B cell (primary cell): ENCODE data around the gene NAV2. TPM values are rescaled to one million over a fixed set of nuclear protein-coding genes. Genes with fewer than 3 reads are reported as not detected.

ENCODE experiments used
- ATAC-seq: fragments of 200-7000 bp; cut with Tn5 transposase; one replicate; pipeline ENCODE4 v1.10.0; 2021; ENCODE audit warnings: low read depth, mild to moderate bottlenecking, moderate number of reproducible peaks, moderate library complexity
- CTCF ChIA-PET: fragments of 350-600 bp; sonication (Branson Sonifier 250); formaldehyde crosslinking; loops from one replicate; lab custom pipeline; 2021; ENCODE audit warnings: antibody characterized with exemption, inconsistent platforms; lab: Charles Lee
- POLR2A ChIA-PET: fragments of 350-600 bp; sonication (Branson Sonifier 250); formaldehyde crosslinking; loops from one replicate; lab custom pipeline; 2021; ENCODE audit warnings: antibody characterized with exemption; lab: Charles Lee
- DNase-seq: peaks from one replicate; pipeline ENCODE4 v3.0.0; 2013
- H2AFZ ChIP-seq: 2 replicates; pipeline ENCODE4 v1.6.1; 2012; ENCODE audit warnings: mild to moderate bottlenecking, low read depth, low read length; ENCODE audit not compliant: insufficient read depth, poor library complexity, severe bottlenecking
- H3K27ac ChIP-seq, 2 donors: 1 replicate in 1 of 2; 2 replicates in 1 of 2; pipeline ENCODE4 v1.5.1; 2012 to 2013; ENCODE audit warnings: low read length in 2 of 2, mild to moderate bottlenecking in 2 of 2, moderate library complexity in 1 of 2
- H3K27me3 ChIP-seq, 4 experiments: fragments of 200-600 bp in 1 of 4; sonication (generic) in 1 of 4; replicated peaks in 1 of 4; 1 replicate in 2 of 4; 2 replicates in 2 of 4; pipeline versions ENCODE4 v1.6.1 to v1.7.0; 2013 to 2016; ENCODE audit warnings: low read length in 3 of 4, mild to moderate bottlenecking in 2 of 4, mixed read lengths in 1 of 4, moderate library complexity in 1 of 4; ENCODE audit not compliant: insufficient read depth in 4 of 4, control insufficient read depth in 3 of 4; ENCODE audit errors: control extremely low read depth in 1 of 4
- H3K36me3 ChIP-seq, 2 experiments: replicated peaks in 1 of 2; 1 replicate in 1 of 2; 2 replicates in 1 of 2; pipeline versions ENCODE4 v1.6.1 to v1.7.1; 2013; ENCODE audit warnings: low read length in 1 of 2; ENCODE audit not compliant: insufficient read depth in 2 of 2, control insufficient read depth in 1 of 2; ENCODE audit errors: control extremely low read depth in 1 of 2, extremely low read depth in 1 of 2
- H3K4me1 ChIP-seq, 2 donors: fragments of 200-600 bp in 1 of 2; sonication (generic) in 1 of 2; 1 replicate in 1 of 2; 2 replicates in 1 of 2; pipeline versions ENCODE4 v1.5.1 to v1.6.1; 2013 to 2017; ENCODE audit warnings: low read length in 2 of 2; ENCODE audit not compliant: control insufficient read depth in 2 of 2, insufficient read depth in 2 of 2
- H3K4me2 ChIP-seq: replicated peaks from 2 replicates; pipeline ENCODE3; 2012; ENCODE audit warnings: mild to moderate bottlenecking, low read depth, low read length; ENCODE audit not compliant: poor library complexity, severe bottlenecking
- H3K4me3 ChIP-seq, 5 experiments: fragments of 200-600 bp in 1 of 5; sonication (generic) in 1 of 5; 1 replicate in 3 of 5; 2 replicates in 2 of 5; pipeline versions ENCODE4 v1.5.1 to v1.7.0; 2011 to 2016; ENCODE audit warnings: low read length in 4 of 5, mild to moderate bottlenecking in 4 of 5, low read depth in 2 of 5, control low read depth in 1 of 5, moderate library complexity in 1 of 5; ENCODE audit not compliant: insufficient read depth in 1 of 5; ENCODE audit errors: control extremely low read depth in 1 of 5, extremely low read depth in 1 of 5
- H3K79me2 ChIP-seq: fragments of 200-600 bp; sonication (generic); one replicate; pipeline ENCODE4 v1.6.0; 2016; ENCODE audit warnings: low read length; ENCODE audit not compliant: control insufficient read depth, insufficient read depth
- H3K9ac ChIP-seq: fragments of 200-600 bp; sonication (generic); 2 replicates; pipeline ENCODE4 v1.6.1; 2017; ENCODE audit warnings: mild to moderate bottlenecking, low read length, moderate library complexity
- H3K9me3 ChIP-seq, 3 donors: one replicate each; pipeline versions ENCODE4 v1.6.1 to v1.7.1; 2013; ENCODE audit warnings: low read length in 2 of 3; ENCODE audit not compliant: control insufficient read depth in 2 of 3, insufficient read depth in 1 of 3; ENCODE audit errors: control extremely low read depth in 1 of 3
- H4K20me1 ChIP-seq: 2 replicates; pipeline ENCODE4 v1.6.0; 2012; ENCODE audit warnings: mild to moderate bottlenecking, low read length; ENCODE audit not compliant: insufficient read depth, control insufficient read depth, poor library complexity, severe bottlenecking
- H3K27ac Mint-ChIP-seq: one replicate; pipeline ENCODE4 v1.8.0; 2021; ENCODE audit warnings: mixed read lengths
- H3K27me3 Mint-ChIP-seq: one replicate; pipeline ENCODE4 v1.8.0; 2021; ENCODE audit warnings: mixed read lengths
- H3K4me1 Mint-ChIP-seq: one replicate; pipeline ENCODE4 v1.8.0; 2021; ENCODE audit warnings: mixed read lengths
- H3K4me3 Mint-ChIP-seq: one replicate; pipeline ENCODE4 v1.8.0; 2021; ENCODE audit warnings: mixed read lengths
- H3K9me3 Mint-ChIP-seq: one replicate; pipeline ENCODE4 v1.8.0; 2022; ENCODE audit warnings: mixed read lengths; ENCODE audit not compliant: insufficient read depth
- CTCF ChIP-seq: fragments of 200-600 bp; IDR thresholded peaks from one replicate; pipeline ENCODE4 v1.8.0; 2022; ENCODE audit warnings: antibody characterized with exemption, mild to moderate bottlenecking
- EZH2 ChIP-seq: IDR thresholded peaks from 2 replicates; pipeline ENCODE4 v1.6.1; 2012; ENCODE audit warnings: borderline replicate concordance, low read depth, mild to moderate bottlenecking, moderate library complexity, low read length; ENCODE audit not compliant: insufficient read depth, poor library complexity, severe bottlenecking
- WGBS: methylation state at CpG from one replicate; pipeline ENCODE4 v1.1.5; 2013; ENCODE audit warnings: missing lambda C conversion rate; ENCODE audit not compliant: insufficient coverage; 5-methylcytosine and 5-hydroxymethylcytosine counted together
- intact Hi-C: fragments of 100-400 bp; cut with micrococcal nuclease; formaldehyde crosslinking; loops from one replicate; pipeline ENCODE4 v1.10.0; 2022
- polyA plus RNA-seq: library from polyadenylated mRNA; depleted of rRNA; stranded (reverse); fragments of >200 nt; gene quantifications from 2 replicates; pipeline ENCODE4 v1.2.3, GENCODE V29; 2012
- total RNA-seq, 2 donors: library from RNA; stranded (reverse); fragments of 120-200 nt in 1 of 2; gene quantifications; 1 replicate in 1 of 2; 2 replicates in 1 of 2; pipeline versions ENCODE4 v1.2.3 to v1.2.4, GENCODE V29; 2013 to 2022

NAV2 gene
- total and polyA plus RNA-seq, 2 donors (not counting 1 experiment from before 2014, with no cell fraction given): 0.82 to 22.2 TPM

GRCh38 chr11:20156876-20157613 is 444.4 kb downstream of the NAV2 start:
- no peak for ATAC-seq
- peak; percentile 52 for DNase-seq
- Mint-ChIP-seq H3K27ac (no peak overlapping the region), H3K4me1 (peaks cover 20% of the 10 kb centered on the region), H3K27me3 (peaks cover 69% of the 10 kb centered on the region), H3K4me3 (peak overlapping the region; percentile 59), H3K9me3 (peaks cover 3% of the 10 kb centered on the region)
- Histone ChIP-seq H3K36me3 (no peaks in the 10 kb centered on the region), H3K27me3 (peaks cover 1 to 83% (median 66%) of the 10 kb centered on the region in 4 experiments), H3K4me1 (peaks cover 14 to 26% of the 10 kb centered on the region in 2 donors), H4K20me1 (no peaks in the 10 kb centered on the region), H3K79me2 (no peaks in the 10 kb centered on the region), H3K9me3 (peaks cover 4 to 50% (median 21%) of the 10 kb centered on the region in 3 donors), H3K9ac (peak overlapping the region; percentile 47), H3K4me3 (peak overlapping the region in 3 of 5 experiments; percentile 23 to 51 (median 30)), H3K4me2 (peak overlapping the region; percentile 72), H3K27ac (no peak overlapping the region), H2AFZ (peak overlapping the region; percentile 27)
- ChIA-PET CTCF (no interaction called here), POLR2A (no interaction called here)
- WGBS: 3% methylated on average over 36 of the region's 45 CpGs
- no peak for TF ChIP-seq EZH2
- no peak for TF ChIP-seq CTCF
- intact Hi-C loops: no loop called here

- intact Hi-C loops: no loop called here
Measured at GRCh38 chr11:20157728-20158127, 445.1 kb downstream of the NAV2 start.

More at GRCh38 chr11:20157728-20158127, 445.1 kb downstream of the NAV2 start:
- H3K27me3 ChIP-seq: peaks cover 1 to 90% (median 72%) of the 10 kb centered on the region in 4 experiments
- Mint-ChIP-seq H3K27ac (no peak overlapping the region), H3K4me1 (peaks cover 22% of the 10 kb centered on the region), H3K9me3 (peaks cover 3% of the 10 kb centered on the region), H3K4me3 (no peak overlapping the region), H3K27me3 (peaks cover 72% of the 10 kb centered on the region)
- no peak for ATAC-seq
- ChIA-PET CTCF (no interaction called here), POLR2A (no interaction called here)
- no peak for DNase-seq
- no peaks in the 10 kb centered on the region for H4K20me1 ChIP-seq
- H3K9me3 ChIP-seq: peaks cover 4 to 50% (median 21%) of the 10 kb centered on the region in 3 donors
- peak overlapping the region; percentile 72 for H3K4me2 ChIP-seq
- no CpG with 5 or more reads among the region's 9 CpGs for WGBS
- TF ChIP-seq EZH2: peak; percentile 37
- TF ChIP-seq CTCF: no peak
- H3K4me3 ChIP-seq: no peak overlapping the region
- H3K27ac ChIP-seq: no peak overlapping the region
- no peaks in the 10 kb centered on the region for H3K36me3 ChIP-seq
- no peak overlapping the region for H3K9ac ChIP-seq
- H2AFZ ChIP-seq: no peak overlapping the region
- no peaks in the 10 kb centered on the region for H3K79me2 ChIP-seq
- H3K4me1 ChIP-seq: peaks cover 14 to 26% of the 10 kb centered on the region in 2 donors
